NT2/D1 (cell line): ENCODE measurements around the gene XYLT1.

Experiments used
- SUZ12 ChIP-seq: IDR thresholded peaks from 2 replicates; pipeline ENCODE4 v1.6.1; 2011; ENCODE audit not compliant: insufficient read length, insufficient read depth; ENCODE audit errors: extremely low read depth
- YY1 ChIP-seq: IDR thresholded peaks from 2 replicates; pipeline ENCODE4 v1.6.1; 2011; ENCODE audit not compliant: insufficient read length, insufficient read depth
- ZNF274 ChIP-seq: IDR thresholded peaks from 2 replicates; pipeline ENCODE4 v1.6.1; 2011; ENCODE audit warnings: mild to moderate bottlenecking, low read depth, low read length

- TF ChIP-seq SUZ12 = no peak
- no peak for TF ChIP-seq YY1
- TF ChIP-seq ZNF274 = no peak
Observed at GRCh38 chr16:17334096-17334495, 136.7 kb downstream of the XYLT1 start.
